Peyer's patch (tissue), 4 donors: ENCODE data around the gene SHISA9. TPM values are rescaled to one million over a fixed set of nuclear protein-coding genes. Genes with fewer than 3 reads are reported as not detected.

Source experiments
- DNase-seq, 3 donors: peaks; one replicate each; pipeline ENCODE4 v3.0.0-alpha.2; 2017 to 2019
- H3K27ac ChIP-seq, 4 donors: fragments of 200-600 bp; sonication (generic); one replicate each; pipeline ENCODE4 v1.5.1; 2016 to 2019
- H3K27me3 ChIP-seq, 2 donors: fragments of 200-600 bp; sonication (generic); one replicate each; pipeline ENCODE4 v1.5.1; 2019
- H3K36me3 ChIP-seq, 3 donors: fragments of 200-600 bp; sonication (generic); one replicate each; pipeline ENCODE4 v1.5.1; 2016 to 2019
- H3K4me1 ChIP-seq, 4 donors: fragments of 200-600 bp; sonication (generic); one replicate each; pipeline ENCODE4 v1.5.1; 2016 to 2019
- H3K4me3 ChIP-seq, 4 donors: fragments of 200-600 bp; sonication (generic); 1 replicate in 3 of 4; 2 replicates in 1 of 4; pipeline ENCODE4 v1.5.1; 2016 to 2019; ENCODE audit warnings: mild to moderate bottlenecking in 1 of 4
- H3K9me3 ChIP-seq, 4 donors: fragments of 200-600 bp; sonication (generic); one replicate each; pipeline ENCODE4 v1.5.1; 2016 to 2019; ENCODE audit warnings: mild to moderate bottlenecking in 1 of 4
- CTCF ChIP-seq, 6 experiments: fragments of 450-650 bp in 4 of 6; fragments of 200-600 bp in 2 of 6; sonication (generic) in 1 of 6; IDR thresholded peaks; one replicate each; pipeline ENCODE4 v1.5.1; 2017 to 2019; ENCODE audit warnings: antibody characterized with exemption in 6 of 6, mild to moderate bottlenecking in 3 of 6, moderate library complexity in 1 of 6
- POLR2A ChIP-seq, 2 donors: fragments of 450-650 bp; IDR thresholded peaks; one replicate each; pipeline ENCODE4 v1.5.1; 2017; ENCODE audit warnings: antibody characterized with exemption in 2 of 2, mild to moderate bottlenecking in 2 of 2, moderate library complexity in 2 of 2
- total RNA-seq, 4 donors: library from RNA; depleted of rRNA; stranded (reverse); fragments of >200 nt; gene quantifications; one replicate each; pipeline ENCODE4 v1.1.0, GENCODE V29; 2016

SHISA9 gene
- total RNA-seq, 4 donors from 2014 or later, result 0.66 TPM; not detected in 3

- Histone ChIP-seq H3K36me3 (no peaks in the 10 kb centered on the region), H3K4me1 (no peaks in the 10 kb centered on the region), H3K27ac (no peak overlapping the region), H3K9me3 (no peaks in the 10 kb centered on the region), H3K4me3 (no peak overlapping the region), H3K27me3 (no peaks in the 10 kb centered on the region)
- no peak for DNase-seq
- TF ChIP-seq POLR2A (IDR thresholded peaks at IDR 0.05) (no peak), CTCF (IDR thresholded peaks at IDR 0.05) (no peak)
Measured at GRCh38 chr16:13236308-13236707, 334.9 kb downstream of the SHISA9 start.

- no peaks in the 10 kb centered on the region for H3K4me1 ChIP-seq
- no peak for DNase-seq
- no peaks in the 10 kb centered on the region for H3K27me3 ChIP-seq
- no peaks in the 10 kb centered on the region for H3K36me3 ChIP-seq
- no peak overlapping the region for H3K4me3 ChIP-seq
- TF ChIP-seq POLR2A (IDR thresholded peaks at IDR 0.05) (no peak), CTCF (IDR thresholded peaks at IDR 0.05) (no peak)
- H3K9me3 ChIP-seq, result no peaks in the 10 kb centered on the region
- H3K27ac ChIP-seq, result no peak overlapping the region
Measured at GRCh38 chr16:13238182-13238581, 336.8 kb downstream of the SHISA9 start.

- Histone ChIP-seq H3K27ac (no peak overlapping the region), H3K27me3 (no peaks in the 10 kb centered on the region), H3K4me3 (no peak overlapping the region), H3K9me3 (no peaks in the 10 kb centered on the region), H3K36me3 (no peaks in the 10 kb centered on the region), H3K4me1 (no peaks in the 10 kb centered on the region)
- no peak for DNase-seq
- TF ChIP-seq POLR2A (IDR thresholded peaks at IDR 0.05) (no peak), CTCF (IDR thresholded peaks at IDR 0.05) (no peak)
Measured at GRCh38 chr16:13242201-13242600, 340.8 kb downstream of the SHISA9 start.

- no peak for DNase-seq
- no peak overlapping the region for H3K27ac ChIP-seq
- TF ChIP-seq POLR2A (IDR thresholded peaks at IDR 0.05) (no peak), CTCF (IDR thresholded peaks at IDR 0.05) (no peak)
- no peaks in the 10 kb centered on the region for H3K36me3 ChIP-seq
- no peaks in the 10 kb centered on the region for H3K4me1 ChIP-seq
- no peaks in the 10 kb centered on the region for H3K9me3 ChIP-seq
- H3K27me3 ChIP-seq, result no peaks in the 10 kb centered on the region
- no peak overlapping the region for H3K4me3 ChIP-seq
Measured at GRCh38 chr16:13244770-13245169, 343.4 kb downstream of the SHISA9 start.

GRCh38 chr16:13245713-13246377 lies 344.4 kb downstream of the SHISA9 start:
- TF ChIP-seq CTCF (IDR thresholded peaks at IDR 0.05) (no peak), POLR2A (IDR thresholded peaks at IDR 0.05) (no peak)
- H3K4me3 ChIP-seq, result no peak overlapping the region
- H3K27ac ChIP-seq, result no peak overlapping the region
- H3K27me3 ChIP-seq, result no peaks in the 10 kb centered on the region
- no peaks in the 10 kb centered on the region for H3K9me3 ChIP-seq
- no peaks in the 10 kb centered on the region for H3K4me1 ChIP-seq
- H3K36me3 ChIP-seq, result no peaks in the 10 kb centered on the region
- no peak for DNase-seq
